ENCODE measurements around the gene PKLR.
"Not testable (repeated sequence)": the region's sequence is repeated elsewhere in the genome, so short reads cannot be mapped to it uniquely, and the experiment has no call there.

The PKLR gene

GRCh38 chr1:155318082-155318481 lies 16.8 kb upstream of the PKLR start:
- DNase-seq (ENCODE audit: low read depth in 2 of 2) = no peak

- no peak for DNase-seq (ENCODE audit: low read depth in 2 of 2)
These were observed 15.7 kb upstream of the PKLR start for GRCh38 chr1:155316922-155317321.

DNA sequence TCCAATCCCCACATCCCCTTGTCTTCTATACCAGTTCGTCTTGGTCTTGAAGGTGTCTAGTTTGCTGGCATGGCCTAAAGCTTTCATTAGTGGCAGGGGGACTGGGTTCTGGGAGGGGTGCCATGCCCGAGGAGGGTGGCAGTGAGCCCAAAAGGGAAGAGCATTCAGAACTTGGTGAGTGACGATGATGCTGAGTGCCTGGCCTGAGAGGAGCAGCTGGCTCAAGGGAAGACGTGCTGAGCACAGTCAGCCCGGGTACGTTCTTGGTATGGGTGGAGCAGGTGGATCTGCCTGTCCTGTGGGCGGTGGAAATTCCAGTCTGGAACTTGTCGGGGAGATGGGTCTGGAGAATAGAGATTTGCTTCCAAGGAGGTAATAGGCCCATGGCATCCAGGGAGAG lies 12.0 kb upstream of the PKLR start:
- DNase-seq (ENCODE audit: low read depth in 2 of 2) = no peak

DNA sequence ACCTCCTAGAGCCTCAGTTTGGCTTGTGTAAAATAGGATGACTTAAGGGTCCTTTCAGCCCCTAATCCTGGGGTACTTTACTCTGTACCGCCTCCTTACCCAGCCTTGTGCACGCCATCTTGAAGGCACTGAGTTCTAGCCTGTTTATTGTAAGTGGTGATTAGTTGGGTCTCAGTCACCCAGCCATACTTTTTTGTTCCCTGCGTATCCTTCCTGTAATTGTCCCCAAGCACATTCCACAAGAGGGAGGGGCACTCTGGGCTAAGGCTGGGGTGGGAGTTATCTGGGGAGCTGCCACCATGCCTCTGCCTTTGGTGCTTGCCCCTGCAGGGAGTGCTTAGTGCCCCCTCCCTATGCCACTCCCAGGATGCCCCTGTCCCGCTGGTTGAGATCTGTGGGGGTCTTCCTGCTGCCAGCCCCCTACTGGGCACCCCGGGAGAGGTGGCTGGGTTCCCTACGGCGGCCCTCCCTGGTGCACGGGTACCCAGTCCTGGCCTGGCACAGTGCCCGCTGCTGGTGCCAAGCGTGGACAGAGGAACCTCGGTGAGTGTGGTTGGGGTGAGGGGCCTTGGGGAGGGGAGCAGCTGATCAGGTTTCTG lies 8.3 kb upstream of the PKLR start:
- DNase-seq (ENCODE audit: low read depth in 2 of 2) = no peak

DNA sequence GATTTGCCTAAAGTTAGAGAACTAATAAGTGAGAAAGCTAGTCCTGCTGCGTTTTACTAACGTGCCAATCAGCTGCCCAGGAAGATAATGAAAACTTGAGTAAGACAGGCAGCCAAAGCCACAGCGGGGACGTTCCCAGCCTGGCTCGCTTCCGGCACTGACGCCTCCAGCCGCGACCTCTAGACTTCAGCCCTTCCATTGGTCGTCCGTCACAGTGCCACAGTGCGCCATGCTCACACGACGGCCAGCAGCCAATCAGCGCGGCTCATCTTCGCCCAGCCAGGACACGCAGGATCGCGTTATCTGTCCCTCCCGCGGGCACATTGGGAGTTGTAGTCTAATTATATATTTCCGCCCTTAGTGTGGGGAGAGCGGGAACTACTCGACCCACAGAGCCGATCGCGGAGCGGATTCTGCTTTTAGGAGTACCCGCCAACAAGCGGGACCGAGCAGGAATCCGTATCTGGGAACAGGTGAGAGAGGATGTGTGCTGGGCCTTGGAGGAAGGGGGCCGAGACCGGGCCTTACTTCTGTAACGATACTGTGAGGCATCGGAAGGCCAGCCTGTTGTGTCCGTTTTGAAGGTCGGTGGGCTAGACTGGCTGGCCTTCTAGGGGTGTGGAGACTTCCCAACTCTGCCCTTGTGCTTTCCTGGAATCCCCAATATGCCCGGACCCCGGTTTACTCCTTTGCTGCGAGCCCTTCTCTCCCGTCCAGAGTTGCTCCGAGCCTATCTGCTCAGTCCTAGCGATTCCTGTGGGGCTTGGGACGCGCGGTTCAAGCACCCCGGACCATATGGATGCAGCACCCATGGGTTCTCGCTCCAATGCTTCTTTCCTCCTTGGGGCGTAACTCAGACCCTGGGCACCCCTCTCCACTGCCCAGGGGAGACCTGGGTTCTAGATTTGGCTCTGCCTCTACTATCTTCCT lies 7.5 kb upstream of the PKLR start, which contains the start of gene FDPS:
Gene FDPS (plus strand): TSS at position 374 of the 930 bp plus-strand sequence. CDS start 924 bp downstream, outside the sequence.
- peak; percentile 97 to 99 for DNase-seq (ENCODE audit: low read depth in 2 of 2)

- no peak for DNase-seq (ENCODE audit: low read depth in 2 of 2)
These were observed 6.1 kb upstream of the PKLR start for GRCh38 chr1:155307247-155307740.

DNA sequence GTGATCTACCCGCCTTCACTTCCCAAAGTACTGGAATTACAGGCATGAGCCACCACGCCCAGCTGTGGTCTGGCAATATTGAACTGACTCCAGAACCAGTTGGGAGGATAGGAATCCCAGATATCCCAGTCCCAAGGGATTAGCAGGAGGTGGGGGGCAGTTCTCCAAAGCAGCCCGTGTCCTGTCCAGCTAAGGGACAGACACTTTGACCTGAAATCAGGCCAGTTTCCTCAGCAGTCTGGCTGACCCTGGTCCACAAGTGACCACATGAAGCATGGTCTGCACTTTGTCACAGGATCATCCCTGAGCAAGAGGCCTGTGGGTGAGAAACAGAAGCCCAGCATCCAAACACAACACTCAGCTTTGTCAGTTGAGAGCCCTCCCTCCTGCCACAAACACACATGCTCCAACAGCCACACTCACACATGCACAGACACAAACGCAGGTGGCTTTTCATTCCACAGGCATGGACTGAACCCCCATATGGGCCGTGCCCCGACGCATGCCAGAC lies 4.7 kb upstream of the PKLR start:
- no peak for DNase-seq (ENCODE audit: low read depth in 2 of 2)

GRCh38 chr1:155304558-155305063 lies 3.4 kb upstream of the PKLR start:
- DNase-seq (ENCODE audit: low read depth in 2 of 2) = no peak

- DNase-seq (ENCODE audit: low read depth in 2 of 2) = no peak
These were observed 497 bp downstream of the PKLR start for GRCh38 chr1:155300553-155301329.

DNA sequence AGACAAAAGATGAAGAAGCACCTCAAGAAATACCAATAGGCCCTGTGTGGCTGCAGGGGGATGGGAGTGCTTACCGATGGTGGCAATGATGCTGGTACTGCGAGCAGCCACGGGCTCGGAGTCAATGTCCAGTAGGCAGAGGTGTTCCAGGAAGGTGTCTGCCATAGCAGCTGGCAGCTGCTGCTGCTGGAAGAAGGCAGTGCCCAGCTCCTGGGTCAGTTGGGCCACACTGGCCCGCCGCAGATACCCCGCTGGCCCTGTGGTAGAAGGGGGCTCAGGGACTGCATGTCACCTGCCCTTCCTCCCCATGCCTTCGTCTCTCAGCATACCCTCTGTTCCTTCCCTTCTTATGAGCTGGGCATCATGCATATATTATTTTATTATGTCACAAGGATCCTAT lies 1.2 kb downstream of the PKLR start:
- no peak for DNase-seq (ENCODE audit: low read depth in 2 of 2)

- no peak for DNase-seq (ENCODE audit: low read depth in 2 of 2)
These were observed 3.9 kb downstream of the PKLR start for GRCh38 chr1:155297384-155297783.

GRCh38 chr1:155296661-155297060 lies 4.6 kb downstream of the PKLR start:
- no peak for DNase-seq (ENCODE audit: low read depth in 2 of 2)

DNA sequence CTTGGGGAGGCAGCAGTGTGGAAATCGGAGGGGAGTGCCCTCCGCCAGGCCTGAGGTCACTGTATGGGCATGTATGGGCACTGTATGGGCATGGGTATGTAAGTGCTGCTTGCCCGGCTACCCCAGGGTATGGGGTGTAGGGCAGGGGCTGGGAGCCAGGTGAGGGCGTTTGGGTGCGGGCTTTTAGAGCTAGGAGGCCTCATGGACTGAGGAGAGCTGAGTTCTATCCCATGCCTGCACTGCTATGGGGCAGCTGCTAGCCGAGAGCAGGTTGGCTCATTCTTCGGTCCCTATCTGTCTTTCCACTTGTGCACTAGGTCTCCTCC lies 5.3 kb downstream of the PKLR start:
- DNase-seq (ENCODE audit: low read depth in 2 of 2) = no peak

DNA sequence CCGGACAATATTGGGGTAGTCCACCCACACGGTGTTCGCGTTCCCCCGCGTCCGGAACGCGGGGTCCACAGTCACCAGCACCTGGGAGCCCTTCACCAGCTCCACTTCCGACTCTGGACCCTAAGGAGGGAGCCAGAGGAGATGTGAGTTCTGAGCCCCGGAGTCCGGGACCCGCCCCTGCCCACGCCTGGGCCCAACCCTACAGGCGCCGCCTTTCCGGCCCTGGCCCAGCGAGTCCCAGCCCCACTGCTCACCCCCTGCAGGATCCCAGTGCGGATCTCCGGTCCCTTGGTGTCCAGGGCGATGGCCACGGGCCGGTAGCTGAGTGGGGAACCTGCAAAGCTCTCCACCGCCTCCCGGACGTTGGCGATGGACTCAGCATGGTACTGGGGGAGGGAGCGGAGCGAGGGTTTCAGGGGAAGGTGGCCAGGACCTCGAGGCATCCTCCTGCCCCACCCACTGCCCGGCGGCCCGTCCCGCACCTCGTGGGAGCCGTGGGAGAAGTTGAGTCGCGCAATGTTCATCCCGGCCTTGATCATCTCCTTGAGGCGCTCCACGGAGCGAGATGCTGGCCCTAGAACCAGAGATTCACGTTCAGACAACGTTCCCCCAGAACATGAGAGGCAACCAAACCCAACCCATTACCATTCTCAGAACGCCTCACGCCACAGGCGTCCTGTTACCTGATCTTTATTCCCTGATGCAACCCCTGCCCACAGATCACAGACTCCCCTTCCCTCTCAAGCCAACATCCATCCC lies 5.9 kb downstream of the PKLR start:
- DNase-seq (ENCODE audit: low read depth in 2 of 2) = no peak

DNA sequence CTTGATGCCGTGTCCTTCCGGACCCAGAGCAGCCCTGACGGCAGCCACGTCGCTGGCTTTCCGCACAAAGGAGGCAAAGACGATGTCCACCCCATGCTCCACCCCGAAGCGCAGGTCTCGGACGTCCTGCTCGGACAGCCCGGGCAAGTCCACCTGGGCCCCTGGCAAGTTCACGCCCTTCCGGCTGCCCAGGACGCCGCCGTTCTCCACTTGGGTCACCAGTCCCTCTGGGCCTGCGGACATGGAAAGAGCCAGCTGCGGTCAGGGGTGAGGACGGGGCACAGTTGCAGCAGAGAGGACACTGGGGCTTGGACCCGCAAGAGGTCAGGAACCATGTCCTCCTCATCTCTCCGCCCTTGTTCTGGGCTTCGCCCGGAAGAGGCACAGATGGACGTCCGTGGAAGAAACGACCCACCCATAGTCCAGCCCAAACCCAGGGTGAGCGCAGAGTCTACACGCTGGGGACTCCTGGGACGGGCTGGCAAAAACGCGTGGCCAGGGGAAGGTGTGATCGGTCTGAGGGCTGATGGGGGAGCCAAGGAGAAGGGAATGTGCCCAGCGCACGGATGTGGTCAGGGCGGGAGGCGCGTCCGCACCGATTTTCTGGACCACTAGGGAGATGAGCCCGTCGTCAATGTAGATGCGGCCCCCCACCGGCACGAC lies 6.6 kb downstream of the PKLR start:
- DNase-seq (ENCODE audit: low read depth in 2 of 2) = no peak

GRCh38 chr1:155293086-155293749 lies 8.0 kb downstream of the PKLR start:
- no peak for DNase-seq (ENCODE audit: low read depth in 2 of 2)

DNA sequence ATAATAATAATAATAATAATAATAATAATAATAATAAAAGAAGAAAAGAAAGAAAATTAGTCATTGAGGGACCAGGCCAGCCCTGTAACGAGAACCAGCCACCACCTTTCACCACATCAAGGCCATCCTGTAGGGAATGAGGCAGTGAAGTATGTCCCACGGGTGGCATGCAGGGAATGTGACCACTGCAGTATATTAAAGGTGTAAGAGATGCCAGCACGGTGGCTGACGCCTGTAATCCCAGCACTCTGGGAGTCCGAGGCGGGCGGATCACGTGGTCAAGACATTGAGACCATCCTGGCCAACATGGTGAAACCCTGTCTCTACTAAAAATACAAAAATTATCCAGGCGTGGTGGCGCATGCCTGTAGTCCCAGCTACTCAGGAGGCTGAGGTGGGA lies 10.2 kb downstream of the PKLR start:
- not testable (repeated sequence) for DNase-seq (ENCODE audit: low read depth in 2 of 2)

DNA sequence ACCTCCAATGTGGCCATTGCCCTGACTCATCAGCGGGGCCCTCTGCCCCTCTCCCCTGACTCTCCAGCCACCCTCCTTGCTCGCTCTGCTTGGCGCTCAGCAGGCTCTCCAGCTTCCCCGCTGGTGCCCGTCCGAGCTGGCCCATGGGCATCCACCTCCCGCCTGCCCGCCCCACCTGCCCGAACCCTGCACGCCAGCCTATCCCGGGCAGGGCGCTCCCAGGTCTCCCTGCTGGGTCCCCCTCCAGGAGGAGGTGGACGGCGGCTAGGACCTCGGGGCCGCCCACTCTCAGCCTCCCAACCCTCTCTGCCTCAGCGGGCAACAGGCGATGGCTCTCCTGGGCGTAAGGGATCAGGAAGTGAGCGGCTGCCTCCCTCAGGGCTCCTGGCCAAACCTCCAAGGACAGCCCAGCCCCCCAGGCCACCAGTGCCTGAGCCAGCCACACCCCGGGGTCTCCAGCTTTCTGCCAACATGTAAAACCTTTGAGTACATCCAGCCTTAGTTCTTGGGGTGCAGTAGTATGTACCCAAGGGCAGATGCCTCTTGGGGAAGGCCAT lies 13.2 kb downstream of the PKLR start:
- no peak for DNase-seq (ENCODE audit: low read depth in 2 of 2)

DNA sequence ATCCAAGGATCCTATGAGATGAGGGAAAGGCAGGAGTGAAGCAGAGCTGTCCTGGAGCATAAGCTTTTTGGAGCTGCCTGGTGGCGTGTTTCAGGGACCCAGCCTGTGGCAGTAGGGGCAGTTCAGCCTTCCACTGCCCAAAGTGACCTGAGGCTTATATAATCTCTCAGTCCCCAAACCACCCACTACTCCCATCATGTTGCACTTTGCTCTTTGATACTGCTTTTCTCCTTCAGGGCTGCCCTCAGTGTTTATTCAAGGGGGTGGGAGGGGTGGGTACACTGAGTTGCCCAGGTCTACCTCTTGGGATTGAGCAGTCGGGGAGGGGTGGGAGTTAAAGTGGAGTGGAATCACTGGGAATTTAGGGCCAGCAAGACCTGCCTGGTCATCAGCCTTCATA lies 14.7 kb downstream of the PKLR start:
- no peak for DNase-seq (ENCODE audit: low read depth in 2 of 2)

- DNase-seq (ENCODE audit: low read depth in 2 of 2) = no peak
These were observed 15.6 kb downstream of the PKLR start for GRCh38 chr1:155285631-155286044.
